IMR-90 (cell line): ENCODE measurements around the gene RESF1. TPM values are rescaled to one million over a fixed set of nuclear protein-coding genes. Genes with fewer than 3 reads are reported as not detected.

ENCODE experiments used
- ATAC-seq: fragments of 200-7000 bp; cut with Tn5 transposase; 2 replicates; pipeline ENCODE4 v1.9.1; 2020; ENCODE audit warnings: low read depth, mild to moderate bottlenecking, moderate library complexity
- BruUV-seq: library from RNA; stranded (reverse); fragments of 400-500 nt; replicated peaks from 2 replicates; lab custom pipeline; 2021; lab: Mats Ljungman, UMichigan
- CTCF ChIA-PET: fragments of 300-600 bp; formaldehyde crosslinking; extraction: SDS; loops from one replicate; lab custom pipeline; 2021; ENCODE audit warnings: antibody characterized with exemption; lab: Yijun Ruan, JAX
- POLR2A ChIA-PET: fragments of 300-600 bp; sonication (Branson Sonifier 250); formaldehyde crosslinking; loops from one replicate; lab custom pipeline; 2022; ENCODE audit warnings: antibody characterized with exemption; ENCODE audit not compliant: unreplicated experiment; lab: Charles Lee
- DNase-seq: peaks from one replicate; pipeline ENCODE4 v3.0.0; 2013
- H2AFZ ChIP-seq: replicated peaks from 2 replicates; pipeline ENCODE3; 2013; ENCODE audit warnings: low read length, mild to moderate bottlenecking; ENCODE audit not compliant: poor library complexity
- H2AK5ac ChIP-seq: 2 replicates; pipeline ENCODE4 v1.6.1; 2013; ENCODE audit warnings: low read depth, low read length, inconsistent platforms
- H2AK9ac ChIP-seq: replicated peaks from 2 replicates; pipeline ENCODE3; 2013; ENCODE audit warnings: mild to moderate bottlenecking, low read depth, low read length, moderate library complexity; ENCODE audit not compliant: poor library complexity
- H2BK120ac ChIP-seq: 2 replicates; pipeline ENCODE4 v1.6.1; 2013; ENCODE audit warnings: low read depth, low read length, inconsistent platforms
- H2BK15ac ChIP-seq: 3 replicates; pipeline ENCODE4 v1.6.1; 2013; ENCODE audit warnings: low read depth, low read length, inconsistent platforms
- H2BK20ac ChIP-seq: 2 replicates; pipeline ENCODE4 v1.6.1; 2013; ENCODE audit warnings: low read depth, mild to moderate bottlenecking, inconsistent platforms, low read length, moderate library complexity
- H2BK5ac ChIP-seq: 2 replicates; pipeline ENCODE4 v1.6.1; 2013; ENCODE audit warnings: mild to moderate bottlenecking, low read depth, low read length, inconsistent platforms; ENCODE audit not compliant: poor library complexity, severe bottlenecking
- H3K14ac ChIP-seq: replicated peaks from 2 replicates; pipeline ENCODE4 v1.6.1; 2013; ENCODE audit warnings: low read depth, low read length, inconsistent platforms
- H3K18ac ChIP-seq: 2 replicates; pipeline ENCODE4 v1.6.1; 2013; ENCODE audit warnings: low read depth, low read length, control low read depth
- H3K23ac ChIP-seq: 2 replicates; pipeline ENCODE4 v1.6.1; 2013; ENCODE audit warnings: low read depth, low read length, inconsistent platforms
- H3K27ac ChIP-seq: 2 replicates; pipeline ENCODE4 v1.5.1; 2013; ENCODE audit warnings: mild to moderate bottlenecking, control low read depth, low read length; ENCODE audit not compliant: insufficient read depth
- H3K27me3 ChIP-seq: 2 replicates; pipeline ENCODE4 v1.6.1; 2013; ENCODE audit warnings: low read length; ENCODE audit not compliant: control insufficient read depth, insufficient read depth
- H3K36me3 ChIP-seq: 2 replicates; pipeline ENCODE4 v1.6.1; 2013; ENCODE audit warnings: low read length, mixed read lengths; ENCODE audit not compliant: control insufficient read depth, insufficient read depth
- H3K4ac ChIP-seq: 2 replicates; pipeline ENCODE4 v1.6.1; 2013; ENCODE audit warnings: low read depth, low read length, inconsistent platforms
- H3K4me1 ChIP-seq: 2 replicates; pipeline ENCODE4 v1.6.1; 2013; ENCODE audit warnings: low read length, mixed read lengths; ENCODE audit not compliant: control insufficient read depth, insufficient read depth
- H3K4me2 ChIP-seq: 2 replicates; pipeline ENCODE4 v1.6.1; 2013; ENCODE audit warnings: low read depth, mild to moderate bottlenecking, control low read depth, low read length, moderate library complexity
- H3K4me3 ChIP-seq: 2 replicates; pipeline ENCODE4 v1.5.1; 2013; ENCODE audit warnings: low read depth, mild to moderate bottlenecking, control low read depth, low read length, moderate library complexity; ENCODE audit not compliant: insufficient read depth
- H3K56ac ChIP-seq: 2 replicates; pipeline ENCODE4 v1.6.1; 2013; ENCODE audit warnings: low read length, inconsistent platforms; ENCODE audit not compliant: insufficient read depth; ENCODE audit errors: extremely low read depth
- H3K79me1 ChIP-seq, 2 experiments: 2 replicates each; pipeline ENCODE4 v1.6.1; 2013; ENCODE audit warnings: low read length in 2 of 2, inconsistent platforms in 1 of 2, low read depth in 1 of 2
- H3K9ac ChIP-seq: 2 replicates; pipeline ENCODE4 v1.6.1; 2013; ENCODE audit warnings: low read depth, low read length, control low read depth
- H3K9me1 ChIP-seq: 2 replicates; pipeline ENCODE4 v1.6.1; 2013; ENCODE audit warnings: low read length, inconsistent platforms; ENCODE audit not compliant: insufficient read depth
- H3K9me3 ChIP-seq: 2 replicates; pipeline ENCODE4 v1.6.1; 2013; ENCODE audit warnings: low read length; ENCODE audit not compliant: control insufficient read depth, insufficient read depth
- H4K20me1 ChIP-seq: 2 replicates; pipeline ENCODE4 v1.6.1; 2013; ENCODE audit warnings: low read length, inconsistent platforms; ENCODE audit not compliant: insufficient read depth
- H4K5ac ChIP-seq: 2 replicates; pipeline ENCODE4 v1.6.1; 2013; ENCODE audit warnings: mild to moderate bottlenecking, low read depth, low read length, control low read depth
- H4K8ac ChIP-seq, 2 experiments: 2 replicates each; pipeline ENCODE4 v1.6.1; 2013; ENCODE audit warnings: low read depth in 2 of 2, low read length in 2 of 2, control low read depth in 1 of 2, inconsistent platforms in 1 of 2
- H4K91ac ChIP-seq: 2 replicates; pipeline ENCODE4 v1.6.1; 2013; ENCODE audit warnings: low read depth, low read length, inconsistent platforms; ENCODE audit not compliant: insufficient read depth
- POLR2A ChIP-seq: IDR thresholded peaks from 2 replicates; pipeline ENCODE4 v1.6.1; 2012; ENCODE audit warnings: mild to moderate bottlenecking, low read depth, low read length
- SMC3 ChIP-seq: fragments of 150-350 bp; IDR thresholded peaks from 2 replicates; pipeline ENCODE4 v1.6.1; 2016; ENCODE audit warnings: low read depth, mild to moderate bottlenecking, antibody characterized with exemption, low read length, moderate library complexity
- dilution Hi-C: fragments of 300-500 bp; cut with HindIII; formaldehyde crosslinking; loops from one replicate; pipeline ENCODE4 v1.14.3; 2018; ENCODE audit warnings: low sequenced_read_pairs; ENCODE audit not compliant: unreplicated experiment
- in situ Hi-C: fragments of 300-500 bp; cut with MboI; formaldehyde crosslinking; loops from 3 replicates; pipeline ENCODE4 v1.14.3; 2019; ENCODE audit warnings: low sequenced_read_pairs, inconsistent platforms, mixed read lengths
- intact Hi-C: fragments of 100-400 bp; cut with micrococcal nuclease; formaldehyde crosslinking; loops from 2 replicates; pipeline ENCODE4 v1.10.0; 2022
- polyA plus RNA-seq, 3 experiments: library from polyadenylated mRNA; depleted of rRNA; stranded (reverse); fragments of >200 nt; gene quantifications; 2 replicates each; pipeline ENCODE4 v1.2.3, GENCODE V29; 2012; ENCODE audit warnings: low replicate concordance in 1 of 3
- total RNA-seq: library from RNA; depleted of rRNA; stranded (reverse); fragments of >200 nt; gene quantifications from 2 replicates; pipeline ENCODE4 v1.2.3, GENCODE V29; 2012

RESF1 gene
- total and polyA plus RNA-seq, 2 of the 4 experiments (the other 2 are of a cell fraction) = 5.0 to 7.3 TPM

DNA sequence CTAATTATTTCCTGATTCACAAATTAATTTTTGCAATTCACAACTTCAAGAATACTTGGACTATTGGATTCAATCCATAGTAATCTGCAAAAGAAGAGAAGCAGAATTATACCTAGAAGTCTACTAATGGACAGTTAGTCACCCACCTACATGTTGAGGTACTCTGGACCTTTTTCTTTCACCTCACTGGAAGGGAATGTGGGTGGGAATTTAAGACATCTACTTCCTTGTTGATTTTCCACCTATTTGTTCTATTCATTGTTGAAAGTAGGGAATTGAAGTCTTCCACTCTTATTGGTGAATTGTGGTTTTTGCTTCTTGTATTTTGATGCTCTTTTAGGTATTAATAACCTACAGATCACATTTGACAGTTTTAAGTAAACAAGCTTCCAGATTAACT is 11.0 kb downstream of the RESF1 start:
- H2BK5ac ChIP-seq = no peak overlapping the region
- no TSS peak for BruUV-seq
- ATAC-seq = no peak
- CTCF ChIA-PET = interaction anchor here (1.2 kb wide), 1 partner anchor 9 kb away, joined by 4 read pairs; no protein-coding TSS in a partner anchor
- H3K4me2 ChIP-seq = no peak overlapping the region
- H2AK9ac ChIP-seq = no peak overlapping the region
- H4K91ac ChIP-seq = no peak overlapping the region
- intact Hi-C loops = no loop called here
- dilution Hi-C loops = no loop called here
- no peaks in the 10 kb centered on the region for H3K4me1 ChIP-seq
- no peak overlapping the region for H4K8ac ChIP-seq
- H3K36me3 ChIP-seq = peaks cover 14% of the 10 kb centered on the region; the same call in 1 of the 2 replicates
- no peak overlapping the region for H2AFZ ChIP-seq
- H3K27ac ChIP-seq = no peak overlapping the region
- H3K23ac ChIP-seq = no peak overlapping the region
- H2BK15ac ChIP-seq = no peak overlapping the region
- H2AK5ac ChIP-seq = no peak overlapping the region
- no peak overlapping the region for H3K4me3 ChIP-seq
- H4K5ac ChIP-seq = no peak overlapping the region
- peaks cover 5% of the 10 kb centered on the region; the same call in 1 of the 2 replicates for H3K9me1 ChIP-seq
- H3K4ac ChIP-seq = no peak overlapping the region
- in situ Hi-C loops = loop anchor here (25.0 kb wide), 1 partner anchor 283 kb away; no protein-coding TSS in a partner anchor
- no peaks in the 10 kb centered on the region for H3K9me3 ChIP-seq
- no peak overlapping the region for H3K18ac ChIP-seq
- no peaks in the 10 kb centered on the region for H3K27me3 ChIP-seq
- H3K9ac ChIP-seq = no peak overlapping the region
- H2BK20ac ChIP-seq = no peak overlapping the region
- no peak overlapping the region for H3K56ac ChIP-seq
- H2BK120ac ChIP-seq = no peak overlapping the region
- POLR2A ChIA-PET = no interaction called here
- H3K79me1 ChIP-seq = peaks cover 32 to 37% of the 10 kb centered on the region in 2 experiments
- TF ChIP-seq SMC3 = no peak
- TF ChIP-seq POLR2A = no peak
- no peak overlapping the region for H3K14ac ChIP-seq
- DNase-seq = no peak
- H4K20me1 ChIP-seq = peaks cover 3% of the 10 kb centered on the region; the same call in 1 of the 2 replicates
